ENCODE data around the gene PSPH. TPM values are rescaled to one million over a fixed set of nuclear protein-coding genes. Genes with fewer than 3 reads are reported as not detected.
A peak's percentile ranks its signal among the peaks of the same experiment; 100 is the strongest.

The PSPH gene
- total RNA-seq, 2 donors from 2014 or later: 29.9 to 34.6 TPM

DNA sequence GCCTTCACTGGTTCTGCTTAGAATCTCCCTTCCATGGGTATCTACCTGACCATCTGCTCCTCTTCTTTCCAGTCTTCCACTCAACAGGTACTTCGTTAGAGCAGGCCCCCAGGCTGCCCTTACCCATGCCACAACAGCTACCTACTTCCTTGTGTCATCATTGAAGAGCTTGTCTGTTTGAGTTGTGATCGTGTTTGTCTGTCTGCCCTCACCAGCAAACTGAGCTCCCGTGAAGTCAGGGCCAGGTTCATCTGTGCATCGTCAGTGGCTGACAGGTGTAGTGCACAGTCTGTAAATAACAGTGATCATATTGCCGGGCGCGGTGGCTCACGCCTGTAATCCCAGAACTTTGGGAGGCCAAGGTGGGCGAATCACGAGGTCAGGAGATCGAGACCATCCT is 81.9 kb downstream of the PSPH start:
- Histone ChIP-seq H3K9ac (ENCODE audit: extremely low read depth, low read length, poor library complexity, severe bottlenecking) (no peak overlapping the region), H3K9me3 (ENCODE audit: control insufficient read depth, low read length) (no peaks in the 10 kb centered on the region), H3K4me1 (ENCODE audit: control insufficient read depth, insufficient read depth, low read length) (peaks cover 5% of the 10 kb centered on the region), H3K27me3 (ENCODE audit: control insufficient read depth, insufficient read depth, low read length, poor library complexity, severe bottlenecking) (no peaks in the 10 kb centered on the region), H3K36me3 (ENCODE audit: control insufficient read depth, insufficient read depth, low read length) (peaks cover 6% of the 10 kb centered on the region), H3K4me3 (ENCODE audit: low read length) (no peak overlapping the region), H3K27ac (ENCODE audit: low read depth, low read length) (no peak overlapping the region)
- H3K36me3 Mint-ChIP-seq (ENCODE audit: low read depth): peaks cover 23% of the 10 kb centered on the region
- H3K27me3 Mint-ChIP-seq (ENCODE audit: insufficient read depth): no peaks in the 10 kb centered on the region
- H3K4me1 Mint-ChIP-seq: peaks cover 18% of the 10 kb centered on the region
- DNase-seq: no peak
- no peak for TF ChIP-seq CTCF (conservative IDR thresholded peaks at IDR 0.05)
- no peak overlapping the region for H3K4me3 Mint-ChIP-seq
- H3K9me3 Mint-ChIP-seq: no peaks in the 10 kb centered on the region
- H3K27ac Mint-ChIP-seq: peak overlapping the region; percentile 16
- WGBS, 2 experiments (ENCODE audit: insufficient coverage in 1 of 2, insufficient read length in 1 of 2): 83 to 96% methylated on average over 7 to 10 of the region's 11 CpGs

DNA sequence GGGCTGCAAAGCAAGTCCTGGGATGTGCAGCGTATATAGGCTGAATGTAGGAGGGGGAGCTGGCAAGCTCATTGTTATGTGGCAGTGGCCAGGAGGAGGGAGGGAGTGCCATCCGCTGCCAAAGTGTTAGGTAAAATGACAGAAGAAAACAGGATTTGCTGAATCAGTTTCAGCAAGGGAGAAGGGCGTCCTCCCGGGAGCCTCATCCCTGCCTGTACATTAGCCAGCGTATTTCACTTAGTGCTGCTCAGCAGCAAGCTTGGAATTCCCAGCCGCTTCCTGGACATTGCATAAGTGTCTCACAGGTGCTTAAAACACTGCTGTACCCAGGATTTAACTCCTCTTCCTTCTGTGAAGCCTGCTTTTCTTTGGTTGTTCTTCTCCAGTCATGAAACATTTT is 84.4 kb downstream of the PSPH start:
- H3K4me3 ChIP-seq (ENCODE audit: low read length): no peak overlapping the region
- 92 to 95% methylated on average over 6 of the region's 6 CpGs for WGBS, 2 experiments (ENCODE audit: insufficient coverage in 1 of 2, insufficient read length in 1 of 2)
- H3K9me3 ChIP-seq (ENCODE audit: control insufficient read depth, low read length): no peaks in the 10 kb centered on the region
- no peak overlapping the region for H3K4me3 Mint-ChIP-seq
- peaks cover 5% of the 10 kb centered on the region for H3K4me1 ChIP-seq (ENCODE audit: control insufficient read depth, insufficient read depth, low read length)
- H3K36me3 ChIP-seq (ENCODE audit: control insufficient read depth, insufficient read depth, low read length): peaks cover 6% of the 10 kb centered on the region
- no peak overlapping the region for H3K9ac ChIP-seq (ENCODE audit: extremely low read depth, low read length, poor library complexity, severe bottlenecking)
- peaks cover 16% of the 10 kb centered on the region for H3K4me1 Mint-ChIP-seq
- H3K27me3 Mint-ChIP-seq (ENCODE audit: insufficient read depth): peaks cover 24% of the 10 kb centered on the region
- no peaks in the 10 kb centered on the region for H3K9me3 Mint-ChIP-seq
- DNase-seq: no peak
- peaks cover 21% of the 10 kb centered on the region for H3K36me3 Mint-ChIP-seq (ENCODE audit: low read depth)
- TF ChIP-seq CTCF (conservative IDR thresholded peaks at IDR 0.05): no peak
- no peak overlapping the region for H3K27ac Mint-ChIP-seq
- peaks cover 11% of the 10 kb centered on the region for H3K27me3 ChIP-seq (ENCODE audit: control insufficient read depth, insufficient read depth, low read length, poor library complexity, severe bottlenecking)
- H3K27ac ChIP-seq (ENCODE audit: low read depth, low read length): no peak overlapping the region

- no peak overlapping the region for H3K9ac ChIP-seq (ENCODE audit: extremely low read depth, low read length, poor library complexity, severe bottlenecking)
- H3K27me3 ChIP-seq (ENCODE audit: control insufficient read depth, insufficient read depth, low read length, poor library complexity, severe bottlenecking): peaks cover 11% of the 10 kb centered on the region
- H3K4me3 ChIP-seq (ENCODE audit: low read length): peak overlapping the region; percentile 95
- H3K36me3 Mint-ChIP-seq (ENCODE audit: low read depth): peaks cover 21% of the 10 kb centered on the region
- H3K27ac Mint-ChIP-seq: no peak overlapping the region
- H3K4me3 Mint-ChIP-seq: peak overlapping the region; percentile 83
- peaks cover 26% of the 10 kb centered on the region for H3K27me3 Mint-ChIP-seq (ENCODE audit: insufficient read depth)
- peaks cover 6% of the 10 kb centered on the region for H3K36me3 ChIP-seq (ENCODE audit: control insufficient read depth, insufficient read depth, low read length)
- no peak for TF ChIP-seq CTCF (conservative IDR thresholded peaks at IDR 0.05)
- WGBS, 2 experiments (ENCODE audit: insufficient coverage in 1 of 2, insufficient read length in 1 of 2): 88 to 91% methylated on average over 11 to 13 of the region's 13 CpGs
- H3K4me1 Mint-ChIP-seq: peaks cover 11% of the 10 kb centered on the region
- no peak overlapping the region for H3K27ac ChIP-seq (ENCODE audit: low read depth, low read length)
- H3K4me1 ChIP-seq (ENCODE audit: control insufficient read depth, insufficient read depth, low read length): peaks cover 3% of the 10 kb centered on the region
- H3K9me3 ChIP-seq (ENCODE audit: control insufficient read depth, low read length): no peaks in the 10 kb centered on the region
- H3K9me3 Mint-ChIP-seq: no peaks in the 10 kb centered on the region
- no peak for DNase-seq
Measured at GRCh38 chr7:55965805-55966421, 85.3 kb downstream of the PSPH start.
